Right lobe of liver (tissue), 6 donors: ENCODE data around the gene ZNF771. TPM values are rescaled to one million over a fixed set of nuclear protein-coding genes. Genes with fewer than 3 reads are reported as not detected.
A peak's percentile ranks its signal among the peaks of the same experiment; 100 is the strongest.

Experiments used
- ATAC-seq, 4 donors: fragments of 200-7000 bp; cut with Tn5 transposase; one replicate each; pipeline ENCODE4 v1.9.1; 2020; ENCODE audit warnings: mild to moderate bottlenecking in 4 of 4, moderate library complexity in 4 of 4
- DNase-seq, 3 donors: peaks; one replicate each; pipeline ENCODE4 v3.0.0-alpha.2; 2020
- H3K27ac ChIP-seq, 3 donors: fragments of 200-600 bp; one replicate each; pipeline ENCODE4 v1.8.0; 2022
- H3K27me3 ChIP-seq, 2 donors: fragments of 200-600 bp; one replicate each; pipeline ENCODE4 v1.8.0; 2022
- H3K36me3 ChIP-seq, 4 donors: fragments of 200-600 bp; sonication (generic) in 1 of 4; one replicate each; pipeline versions ENCODE4 v1.5.1 to v1.8.0; 2017 to 2022; ENCODE audit warnings: control low read depth in 1 of 4
- H3K4me1 ChIP-seq, 4 donors: fragments of 200-600 bp; sonication (generic) in 1 of 4; one replicate each; pipeline versions ENCODE4 v1.5.1 to v1.8.0; 2017 to 2022; ENCODE audit warnings: control low read depth in 1 of 4
- H3K4me3 ChIP-seq, 3 donors: fragments of 200-600 bp; one replicate each; pipeline ENCODE4 v1.8.0; 2022
- H3K9me3 ChIP-seq, 4 donors: fragments of 200-600 bp; sonication (generic) in 1 of 4; one replicate each; pipeline versions ENCODE4 v1.5.1 to v1.8.0; 2017 to 2022; ENCODE audit warnings: control low read depth in 1 of 4
- CTCF ChIP-seq, 4 donors: fragments of 200-600 bp in 3 of 4; fragments of 450-650 bp in 1 of 4; IDR thresholded peaks; one replicate each; pipeline versions ENCODE4 v1.5.1 to v1.8.0; 2016 to 2022; ENCODE audit warnings: antibody characterized with exemption in 4 of 4, mild to moderate bottlenecking in 2 of 4
- POLR2A ChIP-seq: fragments of 450-650 bp; IDR thresholded peaks from one replicate; pipeline ENCODE4 v1.6.1; 2017; ENCODE audit warnings: antibody characterized with exemption, mild to moderate bottlenecking
- WGBS: methylation state at CpG from one replicate; pipeline ENCODE4 v1.1.6; 2018; ENCODE audit warnings: low coverage, low lambda C conversion rate; ENCODE audit not compliant: insufficient coverage; ENCODE audit errors: missing lambda C conversion rate; 5-methylcytosine and 5-hydroxymethylcytosine counted together
- intact Hi-C, 2 donors: fragments of 100-400 bp; cut with DNase I; formaldehyde crosslinking; loops; one replicate each; pipeline versions ENCODE4 v1.11.2 to v1.14.1; 2022
- total RNA-seq, 6 experiments: library from RNA; depleted of rRNA in 2 of 6; stranded (reverse); fragments of >200 nt in 2 of 6; fragmentation: NEBNext Ultra II Directional in 3 of 6; extraction: Animal tissue kit (Norgen Biotek cat#: 25700) in 3 of 6; gene quantifications; one replicate each; pipeline versions ENCODE4 v1.1.0 to v1.2.4, GENCODE V29; 2016 to 2023
- donor health status: DM: no; HTN: yes; CAD: no.
- donor health status: DM: no; HTN: no; CAD: no.
- donor health status: DM: no; HTN: no; CAD: no.
- donor health status: DM: no; HTN: yes; CAD: no.
- donor health status: DM: no; HTN: yes; CAD: no.

ZNF771 gene
- total RNA-seq, 6 experiments from 2014 or later = 3.9 to 11.3 (median 9.6) TPM

GRCh38 chr16:30437511-30438046 lies 30.2 kb downstream of the ZNF771 start:
- TF ChIP-seq CTCF (IDR thresholded peaks at IDR 0.05) = no peak
- no peak for TF ChIP-seq POLR2A
- peak overlapping the region in 1 of 3 donors; percentile 10 for H3K27ac ChIP-seq
- no peaks in the 10 kb centered on the region for H3K36me3 ChIP-seq
- no peaks in the 10 kb centered on the region for H3K27me3 ChIP-seq
- intact Hi-C loops = loop anchor here in 1 of 2 donors (10.0 kb wide), 1 partner anchor 87 kb away; the partner anchor contains the start of gene ZNF768
- 23% methylated on average over 3 of the region's 3 CpGs for WGBS
- no peaks in the 10 kb centered on the region for H3K4me1 ChIP-seq
- DNase-seq = no peak
- peak; percentile 8 to 58 (median 30) for ATAC-seq
- no peaks in the 10 kb centered on the region for H3K9me3 ChIP-seq
- no peak overlapping the region for H3K4me3 ChIP-seq

- WGBS = 100% methylated on average over 1 of the region's 5 CpGs
- intact Hi-C loops = loop anchor here in 1 of 2 donors (10.0 kb wide), 1 partner anchor 86 kb away; the partner anchor contains the start of gene ZNF768
Measured at GRCh38 chr16:30438835-30439234, 31.4 kb downstream of the ZNF771 start.

GRCh38 chr16:30439720-30440348 lies 32.4 kb downstream of the ZNF771 start:
- DNase-seq (no peak), ATAC-seq (no peak)
- Histone ChIP-seq H3K9me3 (no peaks in the 10 kb centered on the region), H3K27ac (no peak overlapping the region), H3K4me3 (no peak overlapping the region), H3K36me3 (peaks cover 0 to 4% (median 2%) of the 10 kb centered on the region in 4 donors), H3K27me3 (no peaks in the 10 kb centered on the region), H3K4me1 (peaks cover 0 to 4% (median 0%) of the 10 kb centered on the region in 4 donors)
- TF ChIP-seq POLR2A (no peak), CTCF (IDR thresholded peaks at IDR 0.05) (no peak)
- WGBS = 81% methylated on average over 6 of the region's 6 CpGs
- intact Hi-C loops = loop anchor here in 1 of 2 donors (10.0 kb wide), 1 partner anchor 85 kb away; the partner anchor contains the start of gene ZNF768

More at GRCh38 chr16:30438835-30439234, 31.4 kb downstream of the ZNF771 start:
- peaks cover 0 to 4% (median 0%) of the 10 kb centered on the region in 4 donors for H3K36me3 ChIP-seq
- no peaks in the 10 kb centered on the region for H3K27me3 ChIP-seq
- ATAC-seq = no peak
- H3K4me3 ChIP-seq = no peak overlapping the region
- DNase-seq = no peak
- TF ChIP-seq POLR2A (no peak), CTCF (IDR thresholded peaks at IDR 0.05) (no peak)
- H3K9me3 ChIP-seq = no peaks in the 10 kb centered on the region
- peaks cover 0 to 4% (median 0%) of the 10 kb centered on the region in 4 donors for H3K4me1 ChIP-seq
- no peak overlapping the region for H3K27ac ChIP-seq

GRCh38 chr16:30443631-30444030 lies 36.2 kb downstream of the ZNF771 start:
- Histone ChIP-seq H3K36me3 (peaks cover 0 to 4% (median 2%) of the 10 kb centered on the region in 4 donors), H3K27me3 (no peaks in the 10 kb centered on the region), H3K4me1 (peaks cover 0 to 30% (median 7%) of the 10 kb centered on the region in 4 donors), H3K4me3 (peak overlapping the region; percentile 69 to 96 (median 83)), H3K27ac (peak overlapping the region; percentile 85 to 98 (median 94)), H3K9me3 (no peaks in the 10 kb centered on the region)
- WGBS = 21% methylated on average over 2 of the region's 2 CpGs
- ATAC-seq (peak in 1 of 4 donors; percentile 5), DNase-seq (no peak)
- intact Hi-C loops = no loop called here
- TF ChIP-seq POLR2A (no peak), CTCF (IDR thresholded peaks at IDR 0.05) (no peak)
